ENCODE data around the gene TOMM40L. TPM values are rescaled to one million over a fixed set of nuclear protein-coding genes. Genes with fewer than 3 reads are reported as not detected.
"Not testable (repeated sequence)": the region's sequence is repeated elsewhere in the genome, so short reads cannot be mapped to it uniquely, and the experiment has no call there.

The TOMM40L gene
- total RNA-seq, 1 donor from 2014 or later, result 16.3 TPM

GRCh38 chr1:161250829-161251228 lies 25.0 kb downstream of the TOMM40L start:
- H3K4me3 Mint-ChIP-seq (ENCODE audit: low read depth), result no peak overlapping the region

GRCh38 chr1:161251579-161251978 lies 25.7 kb downstream of the TOMM40L start:
- H3K4me3 Mint-ChIP-seq (ENCODE audit: low read depth), result no peak overlapping the region
- no peak overlapping the region for H3K27ac Mint-ChIP-seq
- TF ChIP-seq, protein P1, sequence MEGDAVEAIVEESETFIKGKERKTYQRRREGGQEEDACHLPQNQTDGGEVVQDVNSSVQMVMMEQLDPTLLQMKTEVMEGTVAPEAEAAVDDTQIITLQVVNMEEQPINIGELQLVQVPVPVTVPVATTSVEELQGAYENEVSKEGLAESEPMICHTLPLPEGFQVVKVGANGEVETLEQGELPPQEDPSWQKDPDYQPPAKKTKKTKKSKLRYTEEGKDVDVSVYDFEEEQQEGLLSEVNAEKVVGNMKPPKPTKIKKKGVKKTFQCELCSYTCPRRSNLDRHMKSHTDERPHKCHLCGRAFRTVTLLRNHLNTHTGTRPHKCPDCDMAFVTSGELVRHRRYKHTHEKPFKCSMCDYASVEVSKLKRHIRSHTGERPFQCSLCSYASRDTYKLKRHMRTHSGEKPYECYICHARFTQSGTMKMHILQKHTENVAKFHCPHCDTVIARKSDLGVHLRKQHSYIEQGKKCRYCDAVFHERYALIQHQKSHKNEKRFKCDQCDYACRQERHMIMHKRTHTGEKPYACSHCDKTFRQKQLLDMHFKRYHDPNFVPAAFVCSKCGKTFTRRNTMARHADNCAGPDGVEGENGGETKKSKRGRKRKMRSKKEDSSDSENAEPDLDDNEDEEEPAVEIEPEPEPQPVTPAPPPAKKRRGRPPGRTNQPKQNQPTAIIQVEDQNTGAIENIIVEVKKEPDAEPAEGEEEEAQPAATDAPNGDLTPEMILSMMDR (IDR thresholded peaks at IDR 0.05; ENCODE audit: unreplicated experiment), result no peak
- H3K9me3 Mint-ChIP-seq (ENCODE audit: low read depth), result peaks cover 5% of the 10 kb centered on the region
- no peak for DNase-seq (ENCODE audit: low spot score, unreplicated experiment)
- peaks cover 9% of the 10 kb centered on the region for H3K4me1 Mint-ChIP-seq (ENCODE audit: low read depth)
- H3K36me3 Mint-ChIP-seq (ENCODE audit: insufficient read depth), result no peaks in the 10 kb centered on the region
- H3K27me3 Mint-ChIP-seq, result peaks cover 3% of the 10 kb centered on the region

More at GRCh38 chr1:161250829-161251228, 25.0 kb downstream of the TOMM40L start:
- Mint-ChIP-seq H3K4me1 (ENCODE audit: low read depth) (peaks cover 4% of the 10 kb centered on the region), H3K9me3 (ENCODE audit: low read depth) (peaks cover 5% of the 10 kb centered on the region), H3K27me3 (peaks cover 3% of the 10 kb centered on the region), H3K36me3 (ENCODE audit: insufficient read depth) (no peaks in the 10 kb centered on the region), H3K27ac (no peak overlapping the region)
- TF ChIP-seq, protein P1 (IDR thresholded peaks at IDR 0.05; ENCODE audit: unreplicated experiment), result no peak
- DNase-seq (ENCODE audit: low spot score, unreplicated experiment), result no peak

- H3K27me3 Mint-ChIP-seq, result peaks cover 32% of the 10 kb centered on the region
- H3K4me3 Mint-ChIP-seq (ENCODE audit: low read depth); DNase-seq (ENCODE audit: low spot score, unreplicated experiment); H3K27ac Mint-ChIP-seq; H3K36me3 Mint-ChIP-seq (ENCODE audit: insufficient read depth): not testable (repeated sequence)
- H3K9me3 Mint-ChIP-seq (ENCODE audit: low read depth), result peaks cover 12% of the 10 kb centered on the region
- peaks cover 12% of the 10 kb centered on the region for H3K4me1 Mint-ChIP-seq (ENCODE audit: low read depth)
Observed at GRCh38 chr1:161255302-161255701, 29.4 kb downstream of the TOMM40L start.

- H3K9me3 Mint-ChIP-seq (ENCODE audit: low read depth), result peaks cover 12% of the 10 kb centered on the region
- H3K27me3 Mint-ChIP-seq, result peaks cover 39% of the 10 kb centered on the region
- H3K36me3 Mint-ChIP-seq (ENCODE audit: insufficient read depth); H3K4me3 Mint-ChIP-seq (ENCODE audit: low read depth); DNase-seq (ENCODE audit: low spot score, unreplicated experiment): not testable (repeated sequence)
- peaks cover 12% of the 10 kb centered on the region for H3K4me1 Mint-ChIP-seq (ENCODE audit: low read depth)
- H3K27ac Mint-ChIP-seq, result peak overlapping the region; percentile 50
Observed at GRCh38 chr1:161255955-161256520, 30.2 kb downstream of the TOMM40L start.

DNA sequence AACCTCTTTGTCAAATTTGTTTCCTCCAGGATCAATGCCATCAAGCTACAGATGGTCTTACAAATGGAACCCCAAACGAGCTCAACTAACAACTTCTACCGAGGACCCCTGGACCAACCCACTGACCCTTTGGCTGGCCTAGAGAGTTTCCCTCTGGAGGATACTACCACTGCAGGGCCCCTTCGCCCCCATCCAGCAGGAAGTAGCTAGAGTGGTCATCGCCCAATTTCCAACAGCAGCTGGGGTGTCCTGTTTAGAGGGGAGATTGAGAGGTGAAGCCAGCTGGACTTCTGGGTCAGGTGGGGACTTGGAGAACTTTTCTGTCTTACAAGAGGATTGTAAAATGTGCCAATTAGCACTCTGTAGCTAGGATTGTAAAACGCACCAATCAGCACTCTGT lies 31.2 kb downstream of the TOMM40L start:
- peaks cover 12% of the 10 kb centered on the region for H3K4me1 Mint-ChIP-seq (ENCODE audit: low read depth)
- H3K27ac Mint-ChIP-seq; DNase-seq (ENCODE audit: low spot score, unreplicated experiment); H3K36me3 Mint-ChIP-seq (ENCODE audit: insufficient read depth); H3K4me3 Mint-ChIP-seq (ENCODE audit: low read depth): not testable (repeated sequence)
- peaks cover 12% of the 10 kb centered on the region for H3K9me3 Mint-ChIP-seq (ENCODE audit: low read depth)
- peaks cover 49% of the 10 kb centered on the region for H3K27me3 Mint-ChIP-seq

DNA sequence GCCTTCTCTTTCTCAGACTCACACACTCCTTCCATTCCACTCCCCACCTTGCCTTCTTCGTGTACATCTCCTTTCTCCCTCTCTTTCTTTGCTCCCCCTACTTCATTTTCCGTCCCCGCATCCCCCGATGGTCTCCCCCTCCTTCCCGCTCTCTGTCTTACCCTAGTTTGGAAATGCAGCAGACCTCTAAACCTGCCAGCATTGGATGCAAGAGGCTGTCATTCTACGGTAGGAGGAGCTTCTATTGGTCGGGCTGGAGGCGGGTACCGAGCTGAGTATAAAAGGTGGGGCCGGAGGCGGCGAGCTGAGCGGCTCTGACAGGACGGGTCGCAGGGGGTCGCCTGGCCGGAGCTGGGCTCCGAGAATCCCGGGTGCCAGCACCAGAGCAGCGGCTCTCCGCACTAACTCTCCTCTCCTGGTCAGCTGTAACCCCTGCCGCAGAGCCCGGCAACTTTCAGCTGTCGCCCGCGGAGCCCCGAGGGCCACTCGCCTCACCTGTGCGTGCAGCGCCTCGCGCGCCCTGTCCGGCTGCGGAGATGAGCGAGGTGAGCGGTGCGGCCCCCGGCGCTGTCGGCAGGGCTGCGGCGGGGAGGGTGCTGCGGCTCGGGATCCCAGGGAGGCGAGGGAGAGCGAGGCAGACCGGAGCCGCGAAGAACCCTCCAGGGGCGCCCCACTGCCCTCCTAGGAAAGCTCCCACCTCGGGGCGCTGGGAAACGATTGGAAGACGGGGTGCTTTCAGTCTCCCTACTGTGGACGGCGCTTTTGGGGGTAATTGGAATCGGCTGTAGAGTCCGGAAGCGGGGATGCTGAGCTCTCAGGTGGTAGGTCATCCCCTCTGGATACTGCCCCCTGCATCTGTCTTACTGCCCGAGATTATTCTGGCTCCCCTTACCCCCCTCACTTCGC lies 32.8 kb downstream of the TOMM40L start, which contains the start of gene PCP4L1:
Gene PCP4L1, plus strand, starts transcription at position 307 of the 906 bp plus-strand sequence. Its CDS starts 230 bp downstream, at position 537.
- Mint-ChIP-seq H3K4me3 (ENCODE audit: low read depth) (peak within 1 kb of the TSS; percentile 68), H3K36me3 (ENCODE audit: insufficient read depth) (peaks cover 8% of the 10 kb centered on the region), H3K4me1 (ENCODE audit: low read depth) (peaks cover 12% of the 10 kb centered on the region), H3K27me3 (peaks cover 53% of the 10 kb centered on the region), H3K27ac (peak within 1 kb of the TSS; percentile 63), H3K9me3 (ENCODE audit: low read depth) (peaks cover 12% of the 10 kb centered on the region)
- TF ChIP-seq, protein P1 (IDR thresholded peaks at IDR 0.05; ENCODE audit: unreplicated experiment), result no peak
- DNase-seq (ENCODE audit: low spot score, unreplicated experiment), result peak; percentile 62

Measured in progenitor cell of endocrine pancreas (in vitro differentiated cells).